HL-60 (cell line): ENCODE data around the gene COX7A2.

Source experiments
- CTCF ChIP-seq: IDR thresholded peaks from one replicate; pipeline ENCODE4 v1.5.1; 2011; ENCODE audit warnings: low read length, control low read depth, inconsistent platforms; ENCODE audit not compliant: insufficient read depth
- GABPA ChIP-seq: IDR thresholded peaks from 2 replicates; pipeline ENCODE4 v1.6.1; 2012; ENCODE audit warnings: low read depth
- POLR2AphosphoS5 ChIP-seq: IDR thresholded peaks from 2 replicates; pipeline ENCODE4 v1.6.1; 2012; ENCODE audit warnings: low read depth
- SPI1 ChIP-seq: IDR thresholded peaks from 2 replicates; pipeline ENCODE4 v1.6.1; 2012; ENCODE audit warnings: low read depth, mild to moderate bottlenecking, borderline replicate concordance
- TF ChIP-seq, protein P1 (sequence below): IDR thresholded peaks from 2 replicates; pipeline ENCODE4 v1.6.1; 2012; ENCODE audit warnings: low read depth; ENCODE audit not compliant: insufficient replicate concordance

DNA sequence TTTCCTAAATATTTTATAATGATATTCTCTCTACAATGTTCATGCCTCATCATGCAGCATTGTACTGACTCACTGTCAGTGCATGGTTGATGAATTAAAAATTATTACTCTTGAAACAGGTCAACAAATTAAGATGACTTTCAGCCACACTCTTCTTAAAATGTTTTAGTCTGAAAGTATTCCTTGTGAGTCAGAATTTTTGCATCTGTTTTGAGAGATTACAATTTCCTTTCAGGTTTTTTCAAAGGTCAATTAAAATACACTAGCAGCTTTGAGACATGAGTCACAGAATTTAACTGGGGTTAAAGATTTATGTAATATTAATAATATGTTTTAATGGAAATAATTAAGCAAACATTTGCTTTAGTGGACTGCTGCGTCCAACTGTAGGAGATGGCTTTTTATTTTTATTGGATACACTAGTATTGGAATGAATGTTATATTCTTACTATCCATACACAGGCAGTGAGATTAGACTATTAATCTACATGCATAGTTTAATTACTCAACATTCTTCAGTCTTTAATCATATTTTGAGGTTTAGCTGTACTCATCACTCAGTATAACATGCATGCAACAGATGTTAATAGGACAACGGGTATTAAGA, 47.4 kb downstream of the COX7A2 start:
- TF ChIP-seq CTCF (no peak), POLR2AphosphoS5 (no peak), GABPA (no peak), SPI1 (no peak)
- TF ChIP-seq, protein P1, sequence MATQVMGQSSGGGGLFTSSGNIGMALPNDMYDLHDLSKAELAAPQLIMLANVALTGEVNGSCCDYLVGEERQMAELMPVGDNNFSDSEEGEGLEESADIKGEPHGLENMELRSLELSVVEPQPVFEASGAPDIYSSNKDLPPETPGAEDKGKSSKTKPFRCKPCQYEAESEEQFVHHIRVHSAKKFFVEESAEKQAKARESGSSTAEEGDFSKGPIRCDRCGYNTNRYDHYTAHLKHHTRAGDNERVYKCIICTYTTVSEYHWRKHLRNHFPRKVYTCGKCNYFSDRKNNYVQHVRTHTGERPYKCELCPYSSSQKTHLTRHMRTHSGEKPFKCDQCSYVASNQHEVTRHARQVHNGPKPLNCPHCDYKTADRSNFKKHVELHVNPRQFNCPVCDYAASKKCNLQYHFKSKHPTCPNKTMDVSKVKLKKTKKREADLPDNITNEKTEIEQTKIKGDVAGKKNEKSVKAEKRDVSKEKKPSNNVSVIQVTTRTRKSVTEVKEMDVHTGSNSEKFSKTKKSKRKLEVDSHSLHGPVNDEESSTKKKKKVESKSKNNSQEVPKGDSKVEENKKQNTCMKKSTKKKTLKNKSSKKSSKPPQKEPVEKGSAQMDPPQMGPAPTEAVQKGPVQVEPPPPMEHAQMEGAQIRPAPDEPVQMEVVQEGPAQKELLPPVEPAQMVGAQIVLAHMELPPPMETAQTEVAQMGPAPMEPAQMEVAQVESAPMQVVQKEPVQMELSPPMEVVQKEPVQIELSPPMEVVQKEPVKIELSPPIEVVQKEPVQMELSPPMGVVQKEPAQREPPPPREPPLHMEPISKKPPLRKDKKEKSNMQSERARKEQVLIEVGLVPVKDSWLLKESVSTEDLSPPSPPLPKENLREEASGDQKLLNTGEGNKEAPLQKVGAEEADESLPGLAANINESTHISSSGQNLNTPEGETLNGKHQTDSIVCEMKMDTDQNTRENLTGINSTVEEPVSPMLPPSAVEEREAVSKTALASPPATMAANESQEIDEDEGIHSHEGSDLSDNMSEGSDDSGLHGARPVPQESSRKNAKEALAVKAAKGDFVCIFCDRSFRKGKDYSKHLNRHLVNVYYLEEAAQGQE, result no peak
